VCaP (cell line): Measurements from ENCODE around the gene SLC1A5.
A peak's percentile ranks its signal among the peaks of the same experiment; 100 is the strongest.

Experiments
- H3K27ac ChIP-seq: fragments of 450-650 bp; 2 replicates; pipeline ENCODE4 v1.5.1; 2017
- CTCF ChIP-seq: fragments of 450-650 bp; conservative IDR thresholded peaks from 2 replicates; pipeline ENCODE4 v1.5.1; 2017; ENCODE audit warnings: mild to moderate bottlenecking, moderate library complexity

Gene SLC1A5

GRCh38 chr19:46791944-46792343 lies 3.5 kb upstream of the SLC1A5 start:
- no peak for TF ChIP-seq CTCF
- H3K27ac ChIP-seq, result peak overlapping the region; percentile 55

- H3K27ac ChIP-seq, result no peak overlapping the region
- TF ChIP-seq CTCF, result no peak
Observed at GRCh38 chr19:46789371-46789770, 977 bp upstream of the SLC1A5 start.

GRCh38 chr19:46788968-46789338 lies 559 bp upstream of the SLC1A5 start:
- TF ChIP-seq CTCF, result no peak

GRCh38 chr19:46787331-46788261 lies 798 bp downstream of the SLC1A5 start:
- TF ChIP-seq CTCF, result no peak
- peak overlapping the region; percentile 89 for H3K27ac ChIP-seq

More at GRCh38 chr19:46788968-46789338, 559 bp upstream of the SLC1A5 start:
- peak overlapping the region; percentile 89; the same call in 1 of the 2 replicates for H3K27ac ChIP-seq

GRCh38 chr19:46787040-46787330 lies 1.4 kb downstream of the SLC1A5 start:
- TF ChIP-seq CTCF, result no peak
- peak overlapping the region; percentile 89 for H3K27ac ChIP-seq

- TF ChIP-seq CTCF, result no peak
- H3K27ac ChIP-seq, result peak overlapping the region; percentile 89
Observed at GRCh38 chr19:46786236-46787039, 2.0 kb downstream of the SLC1A5 start.

GRCh38 chr19:46785980-46786235 lies 2.5 kb downstream of the SLC1A5 start:
- no peak for TF ChIP-seq CTCF

More at GRCh38 chr19:46785980-46786235, 2.5 kb downstream of the SLC1A5 start:
- peak overlapping the region; percentile 89 for H3K27ac ChIP-seq
